NCI-H524 (cell line): ENCODE measurements around the gene CEP104.
"Not testable (repeated sequence)": the region's sequence is repeated elsewhere in the genome, so short reads cannot be mapped to it uniquely, and the experiment has no call there.

Experiments used
- DNase-seq, 2 experiments: peaks; one replicate each; lab custom pipeline; 2025; lab: John Stamatoyannopoulos, UW

CEP104 gene

GRCh38 chr1:3825356-3825755 lies 31.7 kb downstream of the CEP104 start:
- DNase-seq = no peak

GRCh38 chr1:3824650-3825049 lies 32.4 kb downstream of the CEP104 start:
- DNase-seq = no peak

GRCh38 chr1:3822421-3822820 lies 34.6 kb downstream of the CEP104 start:
- no peak for DNase-seq

DNA sequence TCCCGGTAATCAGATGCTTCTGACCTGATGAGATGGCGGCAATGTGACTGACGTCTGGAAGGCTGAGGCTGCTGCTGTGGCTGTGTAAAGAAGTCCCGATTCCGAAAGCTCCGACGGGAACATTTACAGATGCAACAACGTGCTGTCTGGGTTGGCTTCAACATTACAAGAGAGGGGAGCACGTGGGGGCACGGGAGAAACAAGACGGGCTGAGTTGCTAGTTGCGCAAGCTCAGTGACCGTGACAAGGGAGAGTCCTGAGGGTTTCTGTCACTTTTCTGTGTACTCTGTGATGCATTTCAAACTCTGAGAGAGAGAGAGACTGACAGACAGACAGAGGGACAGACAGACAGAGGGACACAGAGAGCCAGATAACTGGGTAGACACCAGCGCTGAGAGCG lies 35.1 kb downstream of the CEP104 start:
- no peak for DNase-seq

DNA sequence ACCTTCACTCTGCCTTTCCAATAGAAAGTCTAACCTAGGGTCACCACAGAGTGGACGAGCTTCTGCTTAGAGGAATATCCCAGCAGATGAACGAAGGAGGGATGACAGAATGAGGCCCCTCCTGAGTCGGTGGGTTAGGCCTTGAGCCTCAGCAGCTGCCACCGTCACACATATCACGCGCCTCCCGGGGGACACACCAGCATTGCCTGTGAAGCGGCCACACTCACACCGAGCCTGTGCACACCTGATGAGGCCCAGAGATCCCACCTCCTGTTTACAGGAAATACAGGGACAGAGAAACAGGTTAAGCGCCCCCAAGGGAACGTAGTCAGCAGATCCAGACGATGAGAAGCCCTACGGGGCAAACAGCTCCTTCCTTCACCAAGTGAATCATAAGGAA lies 35.6 kb downstream of the CEP104 start:
- DNase-seq = peak; percentile 44 to 75

DNA sequence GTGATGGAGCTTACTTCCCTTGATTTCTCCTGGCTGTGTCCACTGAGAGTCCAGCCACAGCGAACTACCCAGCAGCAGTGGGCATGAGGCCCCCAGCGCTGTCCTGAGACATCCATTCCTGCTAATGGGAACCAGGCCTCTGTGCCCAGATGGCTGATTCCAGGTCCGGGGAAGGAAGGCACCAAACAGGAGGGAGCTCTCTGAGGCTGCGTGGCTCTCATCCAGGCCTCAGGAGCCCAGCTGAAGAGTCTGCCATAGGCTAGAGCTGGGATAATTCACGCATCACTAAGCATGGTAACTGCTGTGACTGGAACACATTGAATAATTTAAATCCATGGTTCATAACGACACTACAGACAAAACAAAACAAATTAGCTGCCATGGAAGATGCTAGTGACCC lies 36.0 kb downstream of the CEP104 start:
- peak; percentile 77 to 90 for DNase-seq

DNA sequence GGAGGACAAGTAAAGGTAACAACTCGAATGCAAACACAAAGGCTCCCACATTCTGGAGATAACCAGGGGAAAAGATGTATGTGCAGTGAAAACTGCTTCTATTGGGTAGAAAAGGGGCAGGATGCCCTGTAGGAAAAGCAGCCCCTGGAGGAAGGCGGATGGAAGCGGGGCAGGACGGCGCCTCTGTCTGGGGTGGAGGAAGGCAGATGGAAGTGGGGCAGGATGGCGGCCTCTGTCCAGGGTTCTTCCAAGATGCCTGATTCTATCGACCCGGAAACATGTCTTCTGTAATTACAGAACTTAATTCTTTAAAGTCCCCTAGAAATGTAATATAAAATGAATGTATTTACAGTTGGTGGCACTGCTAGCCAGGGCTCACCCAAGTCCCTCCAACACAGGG lies 36.7 kb downstream of the CEP104 start:
- DNase-seq = no peak

GRCh38 chr1:3819771-3820200 lies 37.2 kb downstream of the CEP104 start:
- peak in 1 of 2 experiments; percentile 13 for DNase-seq

DNA sequence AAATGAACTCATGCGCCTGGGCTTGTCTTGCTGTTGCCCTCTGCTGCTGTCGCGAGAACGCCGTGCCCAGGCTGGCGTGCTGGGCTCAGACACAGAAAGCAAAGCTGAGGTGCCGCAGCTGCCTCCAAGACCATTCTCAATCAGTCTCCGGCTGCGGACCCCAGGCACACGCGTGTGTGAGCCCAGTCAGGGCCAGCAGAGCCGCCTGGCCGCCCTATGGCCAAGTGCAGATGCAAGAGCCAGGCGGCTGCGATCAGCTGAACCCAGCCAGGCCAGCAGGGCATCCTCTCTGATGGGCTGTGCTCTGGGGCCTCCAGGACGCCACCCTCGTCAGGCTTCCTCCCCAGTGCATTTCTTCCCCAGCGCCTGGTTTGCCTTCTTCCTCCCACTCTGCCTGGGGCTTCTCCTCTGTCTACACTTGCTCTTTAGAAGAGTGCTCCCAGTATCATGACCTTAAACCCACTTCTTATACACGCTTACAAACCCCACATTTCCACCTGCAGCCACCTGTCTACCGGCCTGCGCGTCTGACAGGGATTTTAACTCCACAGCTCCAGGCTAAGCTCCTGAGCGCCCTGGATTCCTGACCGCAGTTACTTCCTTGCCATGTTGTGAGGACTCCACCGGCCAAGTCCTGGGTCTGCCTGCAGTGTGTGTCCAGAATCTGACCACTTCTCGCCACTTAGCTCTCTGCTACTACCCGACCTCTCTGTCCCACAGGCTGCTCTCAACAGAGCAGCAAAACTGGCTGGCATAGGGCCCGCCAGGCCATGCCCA lies 39.0 kb downstream of the CEP104 start:
- DNase-seq = no peak

DNA sequence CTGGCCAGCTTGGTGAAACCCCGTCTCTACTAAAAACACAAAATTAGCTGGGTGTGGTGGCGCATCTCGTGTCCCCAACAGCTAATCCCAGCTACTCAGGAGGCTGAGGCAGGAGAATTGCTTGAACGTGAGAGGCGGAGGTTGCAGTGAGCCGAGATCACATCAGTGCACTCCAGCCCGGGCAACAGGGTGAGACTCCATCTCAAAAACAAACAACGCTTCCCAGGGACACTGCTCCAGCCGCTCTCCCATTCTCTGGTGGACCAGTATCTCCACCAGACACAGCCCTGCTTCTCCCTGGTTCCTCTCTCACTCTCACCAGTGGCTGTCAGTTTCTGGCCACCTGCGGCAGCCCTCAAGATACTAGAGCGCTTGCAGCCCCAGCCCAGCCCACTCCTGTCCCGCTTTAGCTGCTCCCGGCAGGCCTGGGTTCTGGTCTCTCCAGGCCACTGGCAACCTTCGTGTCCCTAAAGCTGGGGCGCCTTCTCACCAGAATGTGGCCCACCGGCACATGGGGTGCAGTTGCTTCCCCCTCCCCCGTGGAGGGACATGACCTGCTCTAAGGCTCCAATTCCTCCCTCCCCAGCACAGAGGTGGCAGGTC lies 39.8 kb downstream of the CEP104 start:
- DNase-seq = no peak

DNA sequence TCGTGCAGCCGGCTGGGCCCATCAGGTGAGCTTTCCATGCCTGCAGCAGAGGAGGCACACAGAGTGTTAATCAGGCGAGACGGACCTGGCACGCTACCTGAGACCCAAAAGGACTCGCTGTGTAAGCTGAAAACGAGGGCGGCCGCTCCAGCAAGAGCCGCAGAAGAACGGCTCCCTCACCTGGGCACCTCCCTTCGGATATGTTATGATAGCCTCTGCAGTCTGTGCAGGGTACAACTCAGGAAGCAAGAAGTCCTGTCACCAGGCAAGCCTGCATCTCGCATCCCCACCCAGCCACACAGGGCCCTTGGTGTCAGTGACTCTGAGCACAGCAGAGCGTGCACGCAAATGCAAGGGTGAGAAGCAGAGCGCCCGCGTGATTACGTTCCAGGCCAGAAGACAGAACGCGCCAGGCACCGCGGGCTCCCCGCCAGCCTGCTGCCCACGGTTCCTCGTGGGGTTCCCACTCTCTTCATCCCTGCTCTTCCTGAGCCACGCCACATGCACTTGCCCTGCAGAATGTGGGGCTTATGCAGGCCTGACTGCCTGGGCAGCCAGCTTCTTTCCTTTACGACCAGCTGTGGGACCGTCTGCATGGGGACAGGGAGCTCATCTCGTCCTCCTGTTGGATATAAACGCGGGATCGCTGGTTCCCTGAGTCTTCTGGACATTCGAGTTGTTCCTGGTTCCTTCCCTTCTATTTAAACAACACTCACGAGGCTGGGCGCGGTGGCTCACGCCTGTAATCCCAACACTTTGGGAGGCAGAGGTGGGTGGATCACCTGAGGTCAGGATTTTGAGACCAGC lies 40.5 kb downstream of the CEP104 start:
- no peak for DNase-seq

- no peak for DNase-seq
Measured at GRCh38 chr1:3814771-3815561, 42.0 kb downstream of the CEP104 start.

GRCh38 chr1:3814065-3814464 lies 42.9 kb downstream of the CEP104 start:
- DNase-seq = no peak

DNA sequence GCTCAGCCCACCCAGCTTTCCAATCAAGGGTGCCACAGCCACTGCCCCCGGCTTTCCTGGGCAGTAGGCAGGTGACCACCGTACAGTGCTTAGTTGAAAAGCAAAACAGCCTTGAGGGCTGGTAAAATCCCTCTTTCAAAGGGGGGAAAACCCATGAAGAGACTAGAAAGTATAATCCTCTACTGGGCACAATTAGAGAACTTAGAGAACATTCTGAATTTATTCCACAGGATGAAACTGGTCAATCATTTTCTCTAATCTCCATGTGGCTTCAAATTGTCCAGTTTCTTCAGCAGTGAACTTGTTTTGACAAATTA lies 45.5 kb downstream of the CEP104 start:
- DNase-seq = no peak

DNA sequence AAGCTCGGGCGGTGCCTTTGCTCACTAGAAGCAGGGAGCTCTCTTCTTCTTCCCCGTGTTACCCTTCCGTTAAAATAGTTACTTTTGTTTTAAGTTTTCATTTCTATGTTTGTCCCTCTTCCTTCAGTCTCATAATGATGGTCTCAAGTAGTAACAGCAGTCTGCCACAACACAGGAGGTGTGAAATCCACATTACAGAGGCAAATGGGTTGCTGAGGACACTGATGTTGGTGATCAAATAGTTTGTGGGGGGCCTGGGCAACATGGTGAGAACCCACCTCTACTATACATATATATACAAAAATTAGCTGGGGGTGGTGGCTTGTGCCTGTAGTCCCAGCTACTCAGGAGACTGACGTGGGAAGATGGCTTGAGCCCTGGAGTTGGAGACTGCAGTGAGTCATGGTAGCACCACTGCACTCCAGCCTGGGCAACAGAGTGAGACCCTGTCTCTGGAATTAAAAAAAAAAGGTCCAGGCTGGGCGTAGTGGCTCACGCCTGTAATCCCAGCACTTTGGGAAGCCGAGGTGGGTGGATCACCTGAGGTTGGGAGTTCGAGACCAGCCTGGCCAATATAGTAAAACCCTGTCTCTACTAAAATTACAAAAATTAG lies 46.8 kb downstream of the CEP104 start:
- not testable (repeated sequence) for DNase-seq

- DNase-seq = no peak
Measured at GRCh38 chr1:3809680-3810079, 47.3 kb downstream of the CEP104 start.

GRCh38 chr1:3807769-3808168 lies 49.2 kb downstream of the CEP104 start:
- no peak for DNase-seq

DNA sequence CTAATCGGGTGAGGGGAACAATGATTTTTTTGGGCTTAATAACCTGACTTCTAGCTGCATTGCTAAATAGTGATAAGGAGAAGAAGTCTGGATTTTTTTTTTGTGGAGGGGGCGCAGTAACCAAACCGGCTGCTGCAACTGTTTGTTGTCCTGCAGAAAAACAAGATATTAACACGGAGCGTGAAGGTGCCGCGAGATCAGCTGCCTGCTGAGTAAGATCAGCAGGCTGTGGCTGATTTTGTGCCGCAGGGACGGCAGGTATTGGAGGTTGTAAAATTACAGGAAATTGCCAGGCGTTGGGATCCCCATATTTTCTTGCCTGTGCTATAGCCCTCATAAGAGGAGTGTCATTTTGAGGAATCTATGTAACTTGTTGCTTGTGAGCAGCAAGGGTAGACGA lies 52.0 kb downstream of the CEP104 start:
- no peak for DNase-seq

DNA sequence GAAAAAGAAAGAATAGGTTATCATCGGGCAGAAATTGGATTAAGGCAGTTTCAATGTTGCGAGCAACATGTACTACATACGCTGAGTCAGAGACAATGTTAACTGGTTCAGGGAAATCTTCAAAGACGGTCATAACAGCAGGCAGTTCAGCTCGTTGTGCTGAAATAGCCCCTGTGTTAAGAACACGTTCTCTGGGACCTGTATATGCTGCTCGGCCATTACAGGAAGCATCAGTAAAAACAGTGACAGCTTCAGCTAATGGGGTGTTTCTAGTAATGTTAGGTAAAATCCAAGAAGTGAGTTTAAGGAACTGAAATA lies 52.4 kb downstream of the CEP104 start:
- DNase-seq = not testable (repeated sequence)

DNA sequence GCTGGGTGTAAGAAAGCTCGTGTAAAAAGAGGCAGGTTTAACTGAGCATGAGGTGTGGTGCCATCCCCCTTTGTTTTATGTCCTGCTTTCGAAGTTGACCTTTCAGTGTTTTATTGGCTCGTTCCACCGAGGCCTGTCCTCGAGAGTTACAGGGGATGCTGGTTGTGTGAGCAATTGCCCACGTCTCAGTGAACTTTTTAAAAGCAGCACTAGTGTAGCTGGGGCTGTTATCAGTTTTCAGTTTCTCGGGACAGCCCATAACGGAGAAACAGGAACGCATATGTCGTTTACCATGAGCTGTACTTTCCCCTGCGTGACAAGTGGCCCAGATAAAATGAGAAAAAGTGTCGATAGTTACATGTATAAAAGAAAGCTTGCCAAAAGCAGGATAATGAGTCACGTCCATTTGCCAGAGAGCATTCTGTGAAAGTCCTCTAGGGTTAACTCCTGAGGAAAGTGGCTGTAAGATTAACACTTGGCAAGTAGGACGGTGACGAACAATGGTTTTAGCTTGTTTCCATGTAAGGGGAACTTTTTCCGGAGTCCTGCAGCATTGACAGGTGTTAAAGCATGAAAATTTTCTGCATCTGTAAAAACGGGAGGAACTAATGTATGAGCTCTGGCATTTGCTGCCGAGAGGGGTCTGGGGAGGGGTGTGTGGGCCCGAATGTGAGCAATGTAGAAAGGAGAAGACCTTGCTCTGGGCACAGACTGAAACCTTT lies 52.9 kb downstream of the CEP104 start:
- no peak for DNase-seq

DNA sequence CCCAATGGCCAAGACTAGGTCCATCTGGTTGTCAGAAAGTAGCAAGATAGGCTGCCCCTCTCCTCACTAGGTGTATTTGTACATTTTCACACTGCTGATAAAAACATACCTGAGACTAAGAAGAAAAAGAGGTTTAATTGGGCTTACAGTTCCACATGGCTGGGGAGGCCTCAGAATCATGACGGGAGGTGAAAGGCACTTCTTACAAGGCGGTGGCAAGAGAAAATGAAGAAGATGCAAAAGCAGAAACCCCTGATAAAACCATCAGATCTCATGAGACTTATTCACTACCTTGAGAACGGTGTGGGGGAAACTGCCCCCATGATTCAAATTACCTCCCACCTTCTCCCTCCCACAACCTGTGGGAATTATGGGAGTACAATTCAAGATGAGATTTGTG lies 56.2 kb downstream of the CEP104 start:
- not testable (repeated sequence) for DNase-seq
